SK-N-SH (cell line): ENCODE measurements around the gene WNT6.

ENCODE experiments used
- CHD2 ChIP-seq: fragments of 150-350 bp; IDR thresholded peaks from 2 replicates; pipeline ENCODE4 v1.6.1; 2018; ENCODE audit warnings: low read length; ENCODE audit not compliant: partially characterized antibody
- CTCF ChIP-seq: fragments of 200-600 bp; sonication (generic); IDR thresholded peaks from 2 replicates; pipeline ENCODE4 v1.6.1; 2017; ENCODE audit warnings: antibody characterized with exemption, mild to moderate bottlenecking, moderate library complexity
- EP300 ChIP-seq, 2 experiments: IDR thresholded peaks; 2 replicates each; pipeline versions ENCODE4 v1.4.0 to v1.6.1; 2012; ENCODE audit warnings: borderline replicate concordance in 1 of 2, low read depth in 1 of 2, low read length in 1 of 2
- IRF3 ChIP-seq: fragments of 150-350 bp; IDR thresholded peaks from 2 replicates; pipeline ENCODE4 v1.6.1; 2016; ENCODE audit warnings: mild to moderate bottlenecking, low read depth, low read length
- MXI1 ChIP-seq: IDR thresholded peaks from 2 replicates; pipeline ENCODE4 v1.6.1; 2012; ENCODE audit warnings: mild to moderate bottlenecking, low read depth, low read length, improper control_type of control experiment
- NFIC ChIP-seq: IDR thresholded peaks from 2 replicates; pipeline ENCODE4 v1.4.0; 2012; ENCODE audit warnings: borderline replicate concordance
- REST ChIP-seq: IDR thresholded peaks from 2 replicates; pipeline ENCODE4 v1.6.1; 2012; ENCODE audit warnings: mild to moderate bottlenecking, low read depth, low read length, moderate library complexity
- RXRA ChIP-seq: IDR thresholded peaks from 2 replicates; pipeline ENCODE4 v1.4.0; 2012; ENCODE audit warnings: low read depth, mild to moderate bottlenecking, borderline replicate concordance
- SIN3A ChIP-seq: IDR thresholded peaks from 2 replicates; pipeline ENCODE4 v1.6.1; 2012; ENCODE audit warnings: low read depth, mild to moderate bottlenecking, low read length, moderate library complexity, borderline replicate concordance
- YY1 ChIP-seq: IDR thresholded peaks from 2 replicates; pipeline ENCODE4 v1.4.0; 2012; ENCODE audit warnings: low read depth, mild to moderate bottlenecking

- no peak for TF ChIP-seq CTCF
- TF ChIP-seq EP300 (IDR thresholded peaks at IDR 0.05; ENCODE audit: borderline replicate concordance in 1 of 2, low read depth in 1 of 2, low read length in 1 of 2), result no peak
- TF ChIP-seq MXI1, result no peak
- TF ChIP-seq IRF3, result no peak
- no peak for TF ChIP-seq CHD2
- TF ChIP-seq SIN3A, result no peak
- TF ChIP-seq RXRA, result no peak
- no peak for TF ChIP-seq REST
- TF ChIP-seq NFIC, result no peak
- no peak for TF ChIP-seq YY1
Observed at GRCh38 chr2:218853766-218854165, 5.8 kb upstream of the WNT6 start.
